Ishikawa (cell line): ENCODE measurements around the gene SLC41A1.

Experiments used
- CEBPB ChIP-seq: IDR thresholded peaks from 2 replicates; pipeline ENCODE4 v1.6.1; 2012
- CREB1 ChIP-seq: IDR thresholded peaks from 2 replicates; pipeline ENCODE4 v1.6.1; 2012; ENCODE audit warnings: low read depth
- EGR1 ChIP-seq: IDR thresholded peaks from 2 replicates; pipeline ENCODE4 v1.6.1; 2012
- EP300 ChIP-seq: IDR thresholded peaks from 2 replicates; pipeline ENCODE4 v1.6.1; 2012; ENCODE audit warnings: borderline replicate concordance
- FOXM1 ChIP-seq: IDR thresholded peaks from 2 replicates; pipeline ENCODE4 v1.6.1; 2012; ENCODE audit warnings: low read depth, borderline replicate concordance
- MAX ChIP-seq: IDR thresholded peaks from 2 replicates; pipeline ENCODE4 v1.6.1; 2012
- RAD21 ChIP-seq: IDR thresholded peaks from 2 replicates; pipeline ENCODE4 v1.6.1; 2012; ENCODE audit warnings: low read depth
- REST ChIP-seq: IDR thresholded peaks from 2 replicates; pipeline ENCODE4 v1.6.1; 2012; ENCODE audit warnings: low read depth, mild to moderate bottlenecking
- TAF1 ChIP-seq: IDR thresholded peaks from 2 replicates; pipeline ENCODE4 v1.6.1; 2012; ENCODE audit warnings: low read depth, mild to moderate bottlenecking
- TCF12 ChIP-seq: IDR thresholded peaks from 2 replicates; pipeline ENCODE4 v1.6.1; 2012; ENCODE audit warnings: low read depth
- USF1 ChIP-seq: IDR thresholded peaks from 2 replicates; pipeline ENCODE4 v1.6.1; 2012
- YY1 ChIP-seq: IDR thresholded peaks from 2 replicates; pipeline ENCODE4 v1.6.1; 2012; ENCODE audit warnings: low read depth
- ZBTB7A ChIP-seq: IDR thresholded peaks from 2 replicates; pipeline ENCODE4 v1.6.1; 2012; ENCODE audit warnings: low read depth

DNA sequence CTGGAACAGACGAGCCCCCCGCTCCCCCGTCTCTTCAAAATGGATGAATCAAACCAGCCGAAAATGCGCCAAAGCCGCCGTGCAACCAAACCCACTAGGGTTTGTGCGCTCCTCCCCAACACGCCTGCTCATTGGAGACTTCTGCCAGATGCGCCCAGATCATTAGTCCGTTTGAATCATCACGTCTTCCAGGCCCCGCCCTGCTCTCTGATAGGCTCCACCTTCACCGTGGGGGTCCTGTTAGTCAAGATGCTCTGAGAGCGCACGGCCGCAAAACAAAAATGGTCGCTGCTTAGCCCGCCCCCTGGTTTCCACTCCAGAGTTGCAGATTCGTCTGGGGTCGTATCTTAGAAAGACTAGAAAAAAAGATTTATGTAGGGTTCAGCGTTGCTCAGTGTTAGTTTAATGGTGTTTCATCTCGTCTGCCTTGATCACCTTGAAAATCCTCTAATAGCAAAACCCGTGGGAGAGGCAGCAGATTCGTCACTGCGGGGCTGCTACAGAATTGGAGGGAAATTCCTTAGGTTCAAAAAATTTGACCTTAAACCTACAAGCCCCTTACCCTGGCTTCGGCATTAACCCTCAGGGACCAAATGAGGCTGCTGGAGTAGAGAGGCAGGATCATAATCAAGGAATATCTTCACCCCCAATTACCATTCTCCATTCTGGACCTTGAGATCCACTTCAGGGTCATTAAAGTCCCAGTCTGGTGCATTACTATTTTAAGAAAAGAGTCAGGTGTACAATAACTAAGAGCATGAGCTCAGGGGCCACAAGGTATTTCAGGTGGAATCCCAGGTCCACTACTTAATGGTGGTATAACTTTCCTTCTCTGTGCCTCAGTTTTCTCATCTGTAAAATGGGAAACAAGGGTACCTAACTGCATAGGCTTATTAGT lies 62.6 kb downstream of the SLC41A1 start, which contains the start of gene NUCKS1:
- TF ChIP-seq EP300 (peak; percentile 60; the same call in 1 of the 2 replicates), ZBTB7A (0 out of 2 replicates have a peak, but pooled peaks have one; percentile 51), MAX (peak; percentile 54; the same call in 1 of the 2 replicates), REST (no peak), CREB1 (peak; percentile 58; the same call in 1 of the 2 replicates), TCF12 (0 out of 2 replicates have a peak, but pooled peaks have one; percentile 15), USF1 (no peak), FOXM1 (peak; percentile 100), RAD21 (no peak), EGR1 (no peak), CEBPB (0 out of 2 replicates have a peak, but pooled peaks have one; percentile 7), YY1 (peak; percentile 91), TAF1 (peak; percentile 53)
